Erythroblast (primary cell): ENCODE data around the gene TP53TG5.

ENCODE experiments used
- GATA1 ChIP-seq: IDR thresholded peaks from 2 replicates; pipeline ENCODE4 v1.6.1; 2011; ENCODE audit warnings: low read depth, mild to moderate bottlenecking, control low read depth, low read length, moderate library complexity
- POLR2A ChIP-seq: IDR thresholded peaks from 2 replicates; pipeline ENCODE4 v1.6.1; 2011; ENCODE audit warnings: mild to moderate bottlenecking, low read length

GRCh38 chr20:45359406-45360148 is 18.5 kb downstream of the TP53TG5 start:
- TF ChIP-seq POLR2A (no peak), GATA1 (no peak)
